ENCODE results near the gene NAXD. TPM values are rescaled to one million over a fixed set of nuclear protein-coding genes. Genes with fewer than 3 reads are reported as not detected.

NAXD gene
- total and polyA plus RNA-seq, 10 of the 15 experiments (the other 5 are each of a cell fraction or from before 2014, with no cell fraction given), result 1.5 to 36.2 (median 23.8) TPM

DNA sequence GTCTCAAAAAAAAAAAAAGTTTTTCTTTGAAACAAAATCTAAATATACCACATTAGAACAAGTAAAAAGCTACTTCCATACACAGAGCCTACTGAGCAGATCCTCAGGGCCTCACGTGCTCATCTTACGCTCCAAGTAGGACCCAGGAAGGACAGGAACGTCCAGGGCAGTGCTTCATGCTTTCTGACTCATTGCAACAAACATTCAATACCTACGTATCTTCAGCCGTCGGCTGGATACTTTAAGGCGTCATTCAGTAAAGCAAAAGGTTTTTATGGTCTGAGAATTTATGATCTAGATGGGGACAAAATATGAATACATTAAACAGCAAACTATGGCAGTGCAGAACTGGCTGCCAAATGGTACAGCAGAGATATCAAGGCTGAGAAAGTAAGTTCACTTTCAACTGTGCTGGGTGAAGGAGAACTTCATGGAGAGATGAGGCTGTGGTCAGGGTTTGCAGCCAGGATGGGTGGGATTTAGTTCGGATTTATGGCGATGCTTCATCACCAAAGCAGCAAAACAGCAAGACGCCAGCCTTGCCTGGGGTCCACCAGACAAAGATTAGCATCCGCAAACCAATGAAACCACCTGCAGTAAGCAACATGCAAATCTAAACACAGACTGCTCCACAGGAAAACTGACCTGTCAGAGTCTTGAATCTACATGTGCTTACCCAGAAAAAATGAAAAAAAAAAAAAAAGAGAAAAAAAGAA lies 70.1 kb downstream of the NAXD start:
- ChIA-PET SMC1A (ENCODE audit: uncharacterized antibody, unreplicated experiment) (no interaction called here), POLR2A (no interaction called here), CTCF (no interaction called here), RAD21 (ENCODE audit: unreplicated experiment) (no interaction called here)
- Histone ChIP-seq H3K27ac (ENCODE audit: control insufficient read depth, insufficient read depth) (no peak overlapping the region), H3K36me3 (ENCODE audit: control insufficient read depth in 2 of 2, insufficient read depth in 2 of 2, low read length in 1 of 2) (peaks cover 13 to 26% of the 10 kb centered on the region in 2 experiments; a peak in 3 of 4 replicates), H3K9ac (ENCODE audit: control insufficient read depth, insufficient read depth, low read length) (no peak overlapping the region), H3K79me2 (ENCODE audit: control insufficient read depth, insufficient read depth, low read length) (no peaks in the 10 kb centered on the region), H3K4me1 (ENCODE audit: control insufficient read depth, insufficient read depth, low read length) (no peaks in the 10 kb centered on the region), H2AFZ (ENCODE audit: control insufficient read depth, low read depth, low read length) (no peak overlapping the region), H3K4me3 (no peak overlapping the region), H3K4me2 (ENCODE audit: control insufficient read depth, insufficient read depth) (no peak overlapping the region), H3K9me3 (replicated peaks; ENCODE audit: control insufficient read depth, insufficient read depth, low read length) (no peaks in the 10 kb centered on the region), H3K27me3 (replicated peaks in 1 of 2; ENCODE audit: control insufficient read depth in 2 of 2, insufficient read depth in 2 of 2, low read length in 1 of 2) (no peaks in the 10 kb centered on the region), H4K20me1 (ENCODE audit: control insufficient read depth, insufficient read depth) (no peaks in the 10 kb centered on the region)
- FAIRE-seq (no peak), ATAC-seq (no peak), DNase-seq (ENCODE audit: low read depth, low spot score) (no peak)
- intact Hi-C loops (cut with micrococcal nuclease; ENCODE audit: unreplicated experiment) (no loop called here), in situ Hi-C loops (cut with MboI) (no loop called here)
- TF ChIP-seq, protein P1, sequence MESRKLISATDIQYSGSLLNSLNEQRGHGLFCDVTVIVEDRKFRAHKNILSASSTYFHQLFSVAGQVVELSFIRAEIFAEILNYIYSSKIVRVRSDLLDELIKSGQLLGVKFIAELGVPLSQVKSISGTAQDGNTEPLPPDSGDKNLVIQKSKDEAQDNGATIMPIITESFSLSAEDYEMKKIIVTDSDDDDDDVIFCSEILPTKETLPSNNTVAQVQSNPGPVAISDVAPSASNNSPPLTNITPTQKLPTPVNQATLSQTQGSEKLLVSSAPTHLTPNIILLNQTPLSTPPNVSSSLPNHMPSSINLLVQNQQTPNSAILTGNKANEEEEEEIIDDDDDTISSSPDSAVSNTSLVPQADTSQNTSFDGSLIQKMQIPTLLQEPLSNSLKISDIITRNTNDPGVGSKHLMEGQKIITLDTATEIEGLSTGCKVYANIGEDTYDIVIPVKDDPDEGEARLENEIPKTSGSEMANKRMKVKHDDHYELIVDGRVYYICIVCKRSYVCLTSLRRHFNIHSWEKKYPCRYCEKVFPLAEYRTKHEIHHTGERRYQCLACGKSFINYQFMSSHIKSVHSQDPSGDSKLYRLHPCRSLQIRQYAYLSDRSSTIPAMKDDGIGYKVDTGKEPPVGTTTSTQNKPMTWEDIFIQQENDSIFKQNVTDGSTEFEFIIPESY (IDR thresholded peaks at IDR 0.05), result no peak
- TF ChIP-seq RAD21 (IDR thresholded peaks at IDR 0.05; ENCODE audit: insufficient read depth, low read depth, low read length) (no peak), ZSCAN29 (IDR thresholded peaks at IDR 0.05) (no peak), KLF5 (IDR thresholded peaks at IDR 0.05; ENCODE audit: partially characterized antibody) (no peak), PML (IDR thresholded peaks at IDR 0.05; ENCODE audit: low read length) (no peak), GABPA (IDR thresholded peaks at IDR 0.05; ENCODE audit: low read depth) (no peak), BMI1 (IDR thresholded peaks at IDR 0.05; ENCODE audit: borderline replicate concordance) (no peak), PRDM15 (CRISPR knock-in tag; IDR thresholded peaks at IDR 0.05) (no peak), MTA2 (IDR thresholded peaks at IDR 0.05; ENCODE audit: low read depth) (no peak), FOXM1 (IDR thresholded peaks at IDR 0.05; ENCODE audit: low read depth, low read length) (no peak), SMAD5 (IDR thresholded peaks at IDR 0.05; ENCODE audit: low read depth) (no peak), PAX8 (IDR thresholded peaks at IDR 0.05) (no peak), ZBTB11 (CRISPR knock-in tag; IDR thresholded peaks at IDR 0.05) (no peak)
- 98% methylated on average over 11 of the region's 11 CpGs for WGBS (ENCODE audit: insufficient coverage, insufficient replicate concordance, low lambda C conversion rate, missing lambda C conversion rate)
- BruUV-seq (replicated peaks), result no TSS peak
